Cardiac muscle cell (in vitro differentiated cells and primary cell): Measurements from ENCODE around the gene BLM. TPM values are rescaled to one million over a fixed set of nuclear protein-coding genes. Genes with fewer than 3 reads are reported as not detected.

Experiments used
- DNase-seq, 2 donors: peaks; one replicate each; pipeline versions ENCODE4 v3.0.0 to v3.0.0-alpha.2; 2010 to 2017; ENCODE audit warnings: low read depth in 1 of 2, low spot score in 1 of 2
- H3K27ac ChIP-seq: fragments of 200-600 bp; sonication (generic); 2 replicates; pipeline ENCODE4 v1.5.1; 2016
- H3K27me3 ChIP-seq: fragments of 200-600 bp; sonication (generic); 2 replicates; pipeline ENCODE4 v1.6.0; 2016; ENCODE audit warnings: control low read depth
- H3K36me3 ChIP-seq: fragments of 200-600 bp; sonication (generic); 2 replicates; pipeline ENCODE4 v1.5.1; 2016; ENCODE audit warnings: control low read depth
- H3K4me1 ChIP-seq: fragments of 200-600 bp; sonication (generic); 2 replicates; pipeline ENCODE4 v1.8.1; 2017; ENCODE audit warnings: low read depth, mild to moderate bottlenecking, mixed run types
- H3K4me3 ChIP-seq: fragments of 200-600 bp; sonication (generic); 2 replicates; pipeline ENCODE4 v1.5.1; 2016; ENCODE audit warnings: mild to moderate bottlenecking
- H3K9me3 ChIP-seq: fragments of 200-600 bp; sonication (generic); 2 replicates; pipeline ENCODE4 v1.5.1; 2017; ENCODE audit warnings: low read depth, mild to moderate bottlenecking, control low read depth
- CTCF ChIP-seq: IDR thresholded peaks from 2 replicates; pipeline ENCODE4 v1.5.1; 2012; ENCODE audit warnings: low read depth, mild to moderate bottlenecking, low read length
- polyA plus RNA-seq: library from polyadenylated mRNA; unstranded; fragments of >200 nt; fragmentation: Nextera tagmentation; extraction: Ambion mirVana; gene quantifications from 2 replicates; pipeline ENCODE4 v1.2.1, GENCODE V29; 2016
- total RNA-seq: library from RNA; depleted of rRNA; stranded (reverse); fragments of >200 nt; gene quantifications from 2 replicates; pipeline ENCODE4 v1.2.3, GENCODE V29; 2016

The BLM gene
- total and polyA plus RNA-seq, 2 experiments from 2014 or later = 2.6 to 6.3 TPM

- Histone ChIP-seq H3K27me3 (no peaks in the 10 kb centered on the region), H3K36me3 (no peaks in the 10 kb centered on the region), H3K4me3 (no peak overlapping the region), H3K27ac (no peak overlapping the region), H3K4me1 (peaks cover 3% of the 10 kb centered on the region), H3K9me3 (no peaks in the 10 kb centered on the region)
- DNase-seq = no peak
- TF ChIP-seq CTCF = no peak
These were observed 39.8 kb downstream of the BLM start for GRCh38 chr15:90756916-90757315.

GRCh38 chr15:90757461-90757860, 40.3 kb downstream of the BLM start:
- no peak overlapping the region for H3K4me3 ChIP-seq
- no peaks in the 10 kb centered on the region for H3K9me3 ChIP-seq
- DNase-seq = no peak
- no peak for TF ChIP-seq CTCF
- H3K27me3 ChIP-seq = no peaks in the 10 kb centered on the region
- H3K27ac ChIP-seq = no peak overlapping the region
- H3K36me3 ChIP-seq = no peaks in the 10 kb centered on the region
- peaks cover 9% of the 10 kb centered on the region for H3K4me1 ChIP-seq

GRCh38 chr15:90760661-90761232, 43.6 kb downstream of the BLM start:
- Histone ChIP-seq H3K36me3 (no peaks in the 10 kb centered on the region), H3K4me3 (no peak overlapping the region), H3K9me3 (no peaks in the 10 kb centered on the region), H3K27ac (no peak overlapping the region), H3K27me3 (no peaks in the 10 kb centered on the region), H3K4me1 (peaks cover 9% of the 10 kb centered on the region)
- no peak for TF ChIP-seq CTCF
- DNase-seq = no peak

- Histone ChIP-seq H3K9me3 (no peaks in the 10 kb centered on the region), H3K27me3 (no peaks in the 10 kb centered on the region), H3K36me3 (no peaks in the 10 kb centered on the region), H3K4me1 (peaks cover 9% of the 10 kb centered on the region), H3K4me3 (no peak overlapping the region), H3K27ac (no peak overlapping the region)
- DNase-seq = no peak
- TF ChIP-seq CTCF = no peak
These were observed 44.5 kb downstream of the BLM start for GRCh38 chr15:90761629-90762028.

- no peaks in the 10 kb centered on the region for H3K9me3 ChIP-seq
- DNase-seq = peak; percentile 8 to 73
- no peak overlapping the region for H3K27ac ChIP-seq
- TF ChIP-seq CTCF = no peak
- H3K4me1 ChIP-seq = peaks cover 9% of the 10 kb centered on the region
- H3K27me3 ChIP-seq = no peaks in the 10 kb centered on the region
- H3K4me3 ChIP-seq = no peak overlapping the region
- H3K36me3 ChIP-seq = no peaks in the 10 kb centered on the region
These were observed 45.0 kb downstream of the BLM start for GRCh38 chr15:90762109-90762508.
